ENCODE data around the gene MTMR3.

The MTMR3 gene

DNA sequence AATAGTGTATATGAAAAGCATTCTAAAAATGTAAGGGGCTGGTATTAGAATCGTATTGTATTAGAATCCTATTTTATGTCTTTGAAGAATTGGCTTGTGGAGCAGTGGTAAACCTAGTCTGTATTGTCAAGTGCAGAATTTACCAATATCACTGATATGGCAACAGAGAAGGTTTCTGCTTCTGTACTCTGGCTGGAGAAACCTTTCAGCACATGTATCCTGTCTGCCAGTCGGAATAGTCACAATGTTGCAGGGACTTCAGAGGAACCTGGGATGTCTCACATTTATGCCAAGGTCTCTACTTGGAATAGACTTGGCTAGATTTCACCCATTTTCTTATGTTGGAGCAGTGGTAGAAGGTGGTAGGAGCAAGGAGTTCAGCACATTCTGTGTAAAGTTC lies 4.4 kb downstream of the MTMR3 start:
- TF ChIP-seq GATA2 (IDR thresholded peaks at IDR 0.05; ENCODE audit: low read depth, low read length) (no peak), GATA3 (IDR thresholded peaks at IDR 0.05; ENCODE audit: low read depth, low read length) (no peak)

DNA sequence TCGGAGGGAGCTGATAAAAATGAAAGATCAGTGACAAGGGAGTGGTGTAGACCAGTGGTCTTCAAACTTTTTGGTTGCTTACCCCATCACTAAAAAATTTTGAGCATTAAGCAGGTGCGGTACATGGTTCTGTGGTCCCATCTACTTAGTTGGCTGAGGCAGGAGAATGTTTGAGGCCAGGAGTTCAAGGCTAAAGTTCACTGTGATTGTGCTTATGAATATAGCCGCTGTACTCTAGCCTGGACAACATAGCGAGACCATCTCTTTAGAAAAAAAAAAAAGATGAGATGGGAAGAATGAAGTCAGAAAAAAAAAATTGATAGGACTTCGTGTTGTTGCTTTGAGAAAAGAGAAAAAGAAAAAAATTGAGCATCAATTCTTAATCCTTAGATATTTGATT lies 7.8 kb downstream of the MTMR3 start:
- TF ChIP-seq GATA3 (IDR thresholded peaks at IDR 0.05; ENCODE audit: low read depth, low read length) (no peak), GATA2 (IDR thresholded peaks at IDR 0.05; ENCODE audit: low read depth, low read length) (no peak)

DNA sequence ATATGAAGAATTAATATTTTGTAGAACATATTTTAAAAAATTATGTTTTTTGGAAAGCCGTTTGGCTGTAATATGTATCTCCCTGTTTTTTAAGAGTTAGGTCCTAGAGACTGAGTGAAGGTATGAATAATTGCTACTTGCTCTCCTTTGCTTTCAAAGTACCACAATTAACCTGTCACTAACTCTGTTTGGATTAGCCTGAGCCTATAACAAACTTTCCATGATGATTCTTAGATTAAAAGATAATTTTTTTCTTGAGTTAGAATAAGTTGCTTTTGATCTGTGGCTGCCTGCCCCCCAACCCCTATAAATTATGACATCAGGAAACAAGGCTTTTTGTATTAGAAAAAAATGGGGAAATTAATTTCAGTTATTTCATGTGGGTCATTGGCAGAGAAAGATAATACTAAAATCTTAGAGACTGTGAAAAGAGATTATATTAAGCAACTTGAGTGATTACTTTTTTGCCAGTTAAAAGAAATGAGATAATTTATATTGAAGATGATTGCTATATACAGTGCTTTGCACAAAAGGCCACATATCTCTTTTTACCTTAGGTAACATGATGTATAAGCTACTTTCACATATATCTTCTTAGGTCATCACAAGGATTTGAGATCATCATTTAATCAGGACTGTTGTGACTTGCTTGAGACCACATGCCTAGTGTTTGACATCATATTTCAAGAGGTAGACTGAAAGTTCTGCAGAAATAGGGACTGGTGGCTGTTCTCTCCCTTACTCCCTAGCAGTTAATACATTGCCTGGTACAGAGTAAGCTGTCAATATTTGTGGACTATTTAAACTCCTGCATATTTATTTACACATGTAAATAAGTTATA lies 9.6 kb downstream of the MTMR3 start:
- TF ChIP-seq GATA3 (IDR thresholded peaks at IDR 0.05; ENCODE audit: low read depth, low read length) (no peak), GATA2 (IDR thresholded peaks at IDR 0.05; ENCODE audit: low read depth, low read length) (no peak)

DNA sequence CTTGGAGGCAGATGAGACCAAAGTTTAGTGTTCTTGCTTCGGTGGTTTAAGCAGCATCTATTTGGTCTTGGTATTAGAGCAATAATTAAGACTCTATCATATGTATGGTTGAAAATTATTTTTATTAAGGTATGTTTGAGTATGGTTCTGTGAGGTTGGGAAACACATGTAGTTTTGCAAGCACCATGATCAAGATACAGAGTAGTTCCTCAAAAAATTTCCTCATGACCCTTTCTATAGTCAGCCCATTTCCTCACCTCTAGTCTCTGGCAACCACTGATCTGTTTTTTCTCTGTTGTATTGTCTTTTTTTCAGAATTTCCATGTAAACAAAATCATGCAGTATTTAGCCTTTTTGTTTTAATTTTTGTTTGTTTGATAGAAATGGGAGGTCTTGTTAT lies 18.4 kb downstream of the MTMR3 start:
- TF ChIP-seq GATA2 (IDR thresholded peaks at IDR 0.05; ENCODE audit: low read depth, low read length) (no peak), GATA3 (IDR thresholded peaks at IDR 0.05; ENCODE audit: low read depth, low read length) (no peak)

DNA sequence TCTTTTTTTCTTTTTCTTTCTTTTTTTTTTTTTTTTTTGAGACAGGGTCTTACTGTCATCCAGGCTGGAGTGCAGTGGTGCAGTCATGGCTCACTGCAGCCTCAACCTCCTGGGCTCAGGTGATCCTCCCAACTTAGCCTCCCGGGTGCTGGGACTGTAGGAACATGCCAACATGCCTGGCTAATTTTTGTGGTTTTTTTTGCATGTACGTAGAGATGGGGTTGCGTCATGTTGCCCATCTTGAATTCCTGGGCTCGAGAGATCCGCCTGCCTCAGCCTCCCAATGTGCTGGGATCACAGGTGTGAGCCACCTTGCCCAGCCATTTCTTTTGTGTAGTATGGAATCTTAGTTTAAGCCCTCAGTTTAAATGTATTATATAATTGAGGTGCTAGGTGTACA lies 20.4 kb downstream of the MTMR3 start:
- no peak for TF ChIP-seq GATA2 (IDR thresholded peaks at IDR 0.05; ENCODE audit: low read depth, low read length)
- TF ChIP-seq GATA3 (IDR thresholded peaks at IDR 0.05; ENCODE audit: low read depth, low read length), result no peak

DNA sequence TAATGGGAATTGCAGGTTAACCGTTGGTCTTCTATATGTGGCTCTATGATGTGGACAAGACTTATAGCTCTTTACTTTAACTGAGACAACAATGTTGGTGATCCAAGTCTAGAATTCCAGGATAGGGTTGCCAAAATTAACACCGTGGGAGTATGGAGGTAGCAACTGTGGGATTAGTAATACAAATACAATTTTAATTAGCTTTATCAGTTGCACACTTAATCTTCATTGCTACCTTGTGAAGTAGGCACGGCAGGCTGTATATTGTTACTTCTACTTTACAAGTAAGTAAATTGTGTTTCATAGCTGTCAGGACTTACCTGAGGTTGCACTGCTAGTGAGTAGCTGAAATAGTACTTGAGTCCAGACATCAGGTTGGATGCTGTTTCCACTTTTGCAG lies 21.0 kb downstream of the MTMR3 start:
- TF ChIP-seq GATA3 (IDR thresholded peaks at IDR 0.05; ENCODE audit: low read depth, low read length), result no peak
- no peak for TF ChIP-seq GATA2 (IDR thresholded peaks at IDR 0.05; ENCODE audit: low read depth, low read length)

DNA sequence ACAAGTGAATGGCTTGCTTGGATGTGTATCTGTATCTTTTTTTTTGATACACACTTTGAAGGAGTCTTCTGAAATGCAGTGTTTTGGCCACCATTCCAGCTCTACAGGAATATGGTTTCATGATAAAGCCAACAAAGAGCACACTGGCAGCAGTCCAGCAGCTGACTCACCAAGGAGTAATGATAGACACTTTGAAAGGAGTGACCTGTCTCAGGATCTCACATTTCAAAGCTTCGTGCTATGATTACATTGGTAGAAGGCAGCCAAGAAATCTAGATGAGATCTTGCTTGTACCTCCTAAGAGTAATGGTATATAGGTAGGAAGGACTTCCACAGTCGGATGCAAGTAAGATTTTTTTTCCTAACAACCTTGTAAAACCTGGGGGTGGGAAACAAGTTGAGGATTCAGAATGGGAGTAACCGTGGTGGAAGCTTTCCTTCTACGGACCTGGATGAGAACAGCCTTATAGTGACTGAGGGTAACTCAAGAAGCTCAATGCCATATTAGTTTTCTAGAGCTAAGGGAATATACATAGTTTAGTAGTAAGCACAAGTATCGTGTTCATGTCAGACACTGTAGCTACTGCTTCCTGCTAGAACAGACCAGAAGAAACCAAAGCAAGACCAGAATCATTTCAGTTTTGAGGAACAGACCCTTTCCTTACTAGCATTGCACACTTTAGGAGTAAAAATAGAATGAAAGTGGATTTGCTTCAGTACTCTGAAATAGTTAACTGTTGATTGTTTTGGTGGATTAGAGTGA lies 25.0 kb downstream of the MTMR3 start:
- TF ChIP-seq GATA3 (IDR thresholded peaks at IDR 0.05; ENCODE audit: low read depth, low read length) (no peak), GATA2 (IDR thresholded peaks at IDR 0.05; ENCODE audit: low read depth, low read length) (no peak)

DNA sequence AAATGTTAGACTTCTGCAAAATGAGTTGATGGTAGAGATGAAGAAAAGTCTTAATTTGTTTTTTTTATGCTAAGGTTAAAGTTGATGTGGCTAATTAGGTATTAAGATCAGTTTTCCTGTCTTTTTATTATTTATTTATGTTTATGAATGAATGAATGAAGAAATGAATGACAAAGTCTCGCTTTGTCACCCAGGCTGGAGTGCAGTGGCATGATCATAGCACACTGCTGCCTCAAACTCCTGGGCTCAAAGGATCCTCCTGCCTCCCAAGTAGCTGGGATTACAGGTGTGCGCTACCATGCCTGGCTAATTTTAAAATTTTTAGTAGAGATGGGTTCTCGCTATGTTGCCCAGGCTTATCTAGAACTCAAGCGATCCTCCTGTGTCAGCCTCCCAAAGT lies 29.2 kb downstream of the MTMR3 start:
- TF ChIP-seq GATA3 (IDR thresholded peaks at IDR 0.05; ENCODE audit: low read depth, low read length), result no peak
- no peak for TF ChIP-seq GATA2 (IDR thresholded peaks at IDR 0.05; ENCODE audit: low read depth, low read length)

DNA sequence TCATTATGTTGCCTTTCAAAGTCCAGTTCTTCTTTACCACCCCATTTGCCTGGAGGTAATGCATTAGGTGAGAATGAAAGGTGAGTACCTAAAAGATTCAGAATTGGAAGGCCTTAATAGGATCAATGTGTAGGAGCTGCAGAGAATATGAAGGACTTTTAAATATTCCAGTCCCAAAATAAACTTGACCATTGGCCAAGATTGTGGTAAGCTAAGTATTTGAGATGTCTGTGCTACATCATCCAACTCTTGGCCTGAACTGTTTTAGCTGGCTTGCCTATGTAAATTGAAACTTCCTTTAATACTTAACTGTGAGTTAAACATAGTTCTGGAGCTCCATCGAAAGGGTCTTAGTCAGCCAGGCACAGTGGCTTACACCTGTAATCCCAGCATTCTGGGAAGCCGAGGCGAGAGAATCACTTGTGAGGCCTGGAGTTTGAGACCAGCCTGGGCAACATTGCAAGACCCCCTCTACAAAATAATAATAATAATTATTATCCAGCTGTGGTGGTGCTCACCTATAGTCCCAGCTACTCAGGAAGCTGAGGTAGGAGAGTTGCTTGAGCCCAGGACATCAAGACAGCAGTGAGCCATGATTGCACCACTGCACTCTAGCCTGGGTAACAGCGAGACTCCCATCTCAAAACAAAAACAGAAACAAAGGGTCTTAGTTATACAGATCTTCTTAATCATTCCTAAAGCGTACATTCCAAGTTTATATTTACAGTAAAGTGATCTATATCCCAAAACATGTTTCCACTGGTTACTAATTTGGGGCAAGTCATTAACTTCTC lies 29.8 kb downstream of the MTMR3 start:
- TF ChIP-seq GATA2 (IDR thresholded peaks at IDR 0.05; ENCODE audit: low read depth, low read length), result no peak
- TF ChIP-seq GATA3 (IDR thresholded peaks at IDR 0.05; ENCODE audit: low read depth, low read length), result no peak

DNA sequence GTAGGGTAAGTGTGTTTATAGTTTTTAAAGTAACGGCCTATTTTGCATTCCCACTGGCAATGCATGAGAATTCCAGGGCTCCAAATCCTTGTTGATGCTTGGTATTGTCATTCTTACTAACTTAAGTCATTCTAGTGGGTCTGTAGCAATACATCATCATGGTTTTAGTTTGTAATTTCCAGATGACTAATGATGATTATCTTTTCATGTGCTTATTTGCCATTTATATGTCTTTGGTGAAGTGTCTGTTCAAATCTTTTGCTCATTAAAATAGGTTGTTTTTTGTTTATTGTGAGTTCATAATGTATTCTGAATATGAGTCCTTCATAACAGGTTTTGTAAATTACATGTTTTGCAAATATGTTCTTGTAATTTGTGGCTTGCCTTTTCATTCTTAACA lies 31.2 kb downstream of the MTMR3 start:
- TF ChIP-seq GATA3 (IDR thresholded peaks at IDR 0.05; ENCODE audit: low read depth, low read length) (no peak), GATA2 (IDR thresholded peaks at IDR 0.05; ENCODE audit: low read depth, low read length) (no peak)

DNA sequence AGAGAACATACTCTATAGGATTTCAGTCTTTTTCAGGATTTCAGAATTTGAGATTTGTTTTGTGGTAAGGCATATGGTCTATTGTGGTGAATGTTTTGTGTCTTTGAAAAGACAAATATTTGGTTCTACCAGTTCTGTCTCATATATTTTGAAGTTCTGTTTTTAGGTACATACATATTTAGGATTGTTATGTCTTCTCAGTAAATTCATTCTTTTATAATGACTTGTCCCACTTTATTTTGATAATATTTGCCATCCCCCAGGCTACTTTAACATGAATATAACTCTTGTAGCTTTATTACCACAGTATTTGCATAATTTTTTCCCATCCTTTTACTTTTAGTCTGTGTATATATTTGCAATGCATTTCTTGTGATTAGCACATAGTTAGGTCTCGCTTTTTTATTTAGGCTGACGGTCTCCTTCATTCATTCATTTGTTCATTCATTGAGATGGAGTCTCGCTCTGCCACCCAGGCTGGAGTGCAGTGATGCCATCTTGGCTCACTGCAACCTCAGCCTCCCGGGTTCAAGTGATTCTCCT lies 32.1 kb downstream of the MTMR3 start:
- TF ChIP-seq GATA2 (IDR thresholded peaks at IDR 0.05; ENCODE audit: low read depth, low read length), result no peak
- no peak for TF ChIP-seq GATA3 (IDR thresholded peaks at IDR 0.05; ENCODE audit: low read depth, low read length)

DNA sequence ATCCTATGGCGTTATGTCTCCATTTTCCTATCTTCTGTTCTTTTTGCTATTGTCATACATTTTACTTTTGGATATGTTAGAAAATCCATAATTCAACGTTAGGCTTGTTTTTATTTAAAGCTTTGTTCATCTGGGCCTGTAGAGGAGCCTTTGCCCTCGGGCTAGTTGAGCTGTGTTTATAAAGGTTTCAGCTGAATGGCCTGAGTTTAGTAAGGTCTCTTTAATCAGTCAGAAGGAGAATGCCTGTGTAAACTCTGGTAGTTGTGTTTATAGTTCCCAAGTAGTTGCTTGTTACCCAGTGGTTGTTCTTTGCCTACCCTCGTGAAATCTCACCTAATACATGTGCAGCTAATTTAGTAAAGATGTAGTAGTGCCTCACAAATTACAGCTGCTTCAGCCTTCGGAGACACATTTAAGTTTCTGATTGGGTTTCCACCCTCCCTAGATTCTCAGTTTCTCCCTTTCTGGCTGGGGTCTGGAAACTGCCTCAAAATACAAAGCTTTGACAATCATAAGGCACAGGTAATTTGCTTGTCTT lies 33.1 kb downstream of the MTMR3 start:
- TF ChIP-seq GATA2 (IDR thresholded peaks at IDR 0.05; ENCODE audit: low read depth, low read length) (no peak), GATA3 (IDR thresholded peaks at IDR 0.05; ENCODE audit: low read depth, low read length) (no peak)

DNA sequence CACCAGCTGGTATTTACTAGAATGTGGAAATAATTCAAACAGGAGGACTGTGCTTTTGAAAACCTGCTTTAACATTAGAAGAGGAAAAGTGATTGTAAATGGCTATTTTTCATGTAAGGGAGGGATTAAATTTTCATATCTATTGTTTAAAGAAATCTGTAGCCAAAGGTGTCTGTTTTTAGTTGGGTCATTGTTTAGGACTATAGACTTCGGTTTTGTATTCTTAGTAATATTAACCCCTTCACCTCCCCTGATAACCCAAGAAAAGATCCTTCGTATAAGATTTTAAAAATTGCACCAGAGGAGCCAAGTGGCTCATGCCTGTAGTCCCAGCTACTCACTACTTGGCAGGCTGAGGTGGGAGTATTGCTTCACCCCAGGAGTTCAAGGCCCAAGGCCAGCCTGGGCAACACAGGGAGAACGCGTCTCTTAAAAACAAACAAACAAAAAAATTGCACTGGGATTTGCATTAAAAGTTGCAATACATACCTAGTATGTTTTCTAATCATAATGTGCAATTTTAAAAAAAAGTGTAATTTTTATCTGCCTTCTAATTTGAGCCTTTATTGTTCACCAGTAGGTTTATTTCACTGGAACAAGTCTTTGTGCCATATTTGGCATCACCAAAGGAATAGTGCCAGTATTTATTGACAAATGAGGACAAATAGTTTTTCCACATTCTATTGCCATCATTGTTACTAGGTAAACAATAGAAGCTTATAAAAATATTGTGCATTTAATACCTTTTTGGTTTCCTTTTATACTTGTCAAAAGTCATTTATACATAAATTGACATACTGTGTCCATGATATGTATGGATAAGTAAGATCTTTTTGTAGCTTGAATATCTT lies 34.3 kb downstream of the MTMR3 start:
- TF ChIP-seq GATA2 (IDR thresholded peaks at IDR 0.05; ENCODE audit: low read depth, low read length), result no peak
- no peak for TF ChIP-seq GATA3 (IDR thresholded peaks at IDR 0.05; ENCODE audit: low read depth, low read length)

All from SH-SY5Y (cell line).